Vagina (tissue), 2 donors: Measurements from ENCODE around the gene HAUS2. TPM values are rescaled to one million over a fixed set of nuclear protein-coding genes. Genes with fewer than 3 reads are reported as not detected.

ENCODE experiments used
- DNase-seq, 2 donors: peaks; one replicate each; pipeline ENCODE4 v3.0.0-alpha.2; 2017; ENCODE audit errors: extremely low spot score in 2 of 2
- H3K27ac ChIP-seq: fragments of 200-600 bp; sonication (generic); one replicate; pipeline ENCODE4 v1.5.1; 2019
- H3K27me3 ChIP-seq: fragments of 200-600 bp; sonication (generic); one replicate; pipeline ENCODE4 v1.5.1; 2019
- H3K36me3 ChIP-seq, 2 donors: fragments of 200-600 bp; sonication (generic); one replicate each; pipeline ENCODE4 v1.5.1; 2017 to 2019
- H3K4me1 ChIP-seq: fragments of 200-600 bp; sonication (generic); one replicate; pipeline ENCODE4 v1.5.1; 2019
- H3K4me3 ChIP-seq, 2 donors: fragments of 200-600 bp; sonication (generic); 1 replicate in 1 of 2; 2 replicates in 1 of 2; pipeline ENCODE4 v1.5.1; 2016 to 2019
- H3K9me3 ChIP-seq: fragments of 200-600 bp; sonication (generic); one replicate; pipeline ENCODE4 v1.5.1; 2019
- CTCF ChIP-seq, 3 experiments: fragments of 450-650 bp in 2 of 3; fragments of 200-600 bp in 1 of 3; sonication (generic) in 1 of 3; IDR thresholded peaks; one replicate each; pipeline ENCODE4 v1.5.1; 2017 to 2019; ENCODE audit warnings: antibody characterized with exemption in 3 of 3, mild to moderate bottlenecking in 2 of 3, moderate library complexity in 2 of 3
- POLR2A ChIP-seq, 2 donors: fragments of 450-650 bp; IDR thresholded peaks; one replicate each; pipeline ENCODE4 v1.6.1; 2017; ENCODE audit warnings: antibody characterized with exemption in 2 of 2, mild to moderate bottlenecking in 2 of 2, moderate library complexity in 2 of 2
- POLR2AphosphoS5 ChIP-seq, 2 donors: sonication (generic); formaldehyde crosslinking; IDR thresholded peaks; one replicate each; pipeline ENCODE4 v1.9.0; 2017; ENCODE audit warnings: antibody characterized with exemption in 2 of 2, mild to moderate bottlenecking in 2 of 2, low read depth in 1 of 2; ENCODE audit not compliant: insufficient read depth in 1 of 2
- intact Hi-C: fragments of 100-400 bp; cut with DNase I; formaldehyde crosslinking; loops from one replicate; pipeline ENCODE4 v1.15.1; 2023
- total RNA-seq: library from RNA; depleted of rRNA; stranded (reverse); fragments of >200 nt; gene quantifications from one replicate; pipeline ENCODE4 v1.2.3, GENCODE V29; 2016

HAUS2 gene
- total RNA-seq, 1 donor from 2014 or later = 25.8 TPM

GRCh38 chr15:42577514-42578031 lies 28.9 kb downstream of the HAUS2 start:
- no peaks in the 10 kb centered on the region for H3K27me3 ChIP-seq
- no peaks in the 10 kb centered on the region for H3K36me3 ChIP-seq
- intact Hi-C loops = no loop called here
- no peak for DNase-seq
- H3K27ac ChIP-seq = peak overlapping the region; percentile 90
- H3K4me3 ChIP-seq = peak overlapping the region in 1 of 2 donors; percentile 74
- TF ChIP-seq CTCF (IDR thresholded peaks at IDR 0.05) (no peak), POLR2A (IDR thresholded peaks at IDR 0.05) (no peak), POLR2AphosphoS5 (IDR thresholded peaks at IDR 0.05; ENCODE audit: insufficient read depth in 1 of 2, low read depth in 1 of 2) (no peak)
- H3K4me1 ChIP-seq = peaks cover 62% of the 10 kb centered on the region
- no peaks in the 10 kb centered on the region for H3K9me3 ChIP-seq

- no peaks in the 10 kb centered on the region for H3K9me3 ChIP-seq
- H3K27me3 ChIP-seq = no peaks in the 10 kb centered on the region
- no peak overlapping the region for H3K27ac ChIP-seq
- H3K4me3 ChIP-seq = no peak overlapping the region
- TF ChIP-seq POLR2AphosphoS5 (IDR thresholded peaks at IDR 0.05; ENCODE audit: insufficient read depth in 1 of 2, low read depth in 1 of 2) = no peak
- TF ChIP-seq POLR2A (IDR thresholded peaks at IDR 0.05) = no peak
- no peak for TF ChIP-seq CTCF (IDR thresholded peaks at IDR 0.05)
- intact Hi-C loops = no loop called here
- DNase-seq = no peak
- no peaks in the 10 kb centered on the region for H3K36me3 ChIP-seq
- peaks cover 77% of the 10 kb centered on the region for H3K4me1 ChIP-seq
These were observed 30.4 kb downstream of the HAUS2 start for GRCh38 chr15:42578984-42579537.

GRCh38 chr15:42581272-42581730 lies 32.7 kb downstream of the HAUS2 start:
- peaks cover 76% of the 10 kb centered on the region for H3K4me1 ChIP-seq
- no peaks in the 10 kb centered on the region for H3K9me3 ChIP-seq
- no peaks in the 10 kb centered on the region for H3K27me3 ChIP-seq
- TF ChIP-seq POLR2AphosphoS5 (IDR thresholded peaks at IDR 0.05; ENCODE audit: insufficient read depth in 1 of 2, low read depth in 1 of 2) (peak; percentile 52 to 81), CTCF (IDR thresholded peaks at IDR 0.05) (no peak), POLR2A (IDR thresholded peaks at IDR 0.05) (peak in 1 of 2 donors; percentile 28)
- peak in 1 of 2 donors; percentile 91 for DNase-seq
- peak overlapping the region; percentile 43 to 44 for H3K4me3 ChIP-seq
- peak overlapping the region; percentile 83 for H3K27ac ChIP-seq
- peaks cover 0 to 6% of the 10 kb centered on the region in 2 donors for H3K36me3 ChIP-seq
- intact Hi-C loops = no loop called here

- Histone ChIP-seq H3K36me3 (peaks cover 0 to 9% of the 10 kb centered on the region in 2 donors), H3K4me1 (peaks cover 61% of the 10 kb centered on the region), H3K27ac (peak overlapping the region; percentile 83), H3K9me3 (no peaks in the 10 kb centered on the region), H3K4me3 (peak overlapping the region in 1 of 2 donors; percentile 1), H3K27me3 (no peaks in the 10 kb centered on the region)
- TF ChIP-seq POLR2AphosphoS5 (IDR thresholded peaks at IDR 0.05; ENCODE audit: insufficient read depth in 1 of 2, low read depth in 1 of 2) = no peak
- no peak for TF ChIP-seq CTCF (IDR thresholded peaks at IDR 0.05)
- TF ChIP-seq POLR2A (IDR thresholded peaks at IDR 0.05) = no peak
- DNase-seq = no peak
- intact Hi-C loops = no loop called here
These were observed 34.1 kb downstream of the HAUS2 start for GRCh38 chr15:42582569-42583375.
